Stimulated activated naive CD8-positive, alpha-beta T cell treated with anti-CD3 and anti-CD28 coated beads, Interleukin-15, Interleukin-2, amounts not matched to agents 100 ng/mL and 50 ng/mL, for 24 hours (primary cell): ENCODE data around the gene GRK5.
"Not testable (repeated sequence)": the region's sequence is repeated elsewhere in the genome, so short reads cannot be mapped to it uniquely, and the experiment has no call there.

Source experiments
- H3K27ac Mint-ChIP-seq: one replicate; pipeline ENCODE4 v1.8.0; 2021; ENCODE audit warnings: mild to moderate bottlenecking, mixed read lengths
- H3K27me3 Mint-ChIP-seq: one replicate; pipeline ENCODE4 v1.8.0; 2021; ENCODE audit warnings: mixed read lengths
- H3K36me3 Mint-ChIP-seq: one replicate; pipeline ENCODE4 v1.8.0; 2021; ENCODE audit warnings: low read depth, mixed read lengths
- H3K4me1 Mint-ChIP-seq: one replicate; pipeline ENCODE4 v1.8.0; 2021; ENCODE audit warnings: low read depth, mixed read lengths
- H3K4me3 Mint-ChIP-seq: one replicate; pipeline ENCODE4 v1.8.0; 2021; ENCODE audit warnings: mild to moderate bottlenecking, mixed read lengths
- H3K9me3 Mint-ChIP-seq: one replicate; pipeline ENCODE4 v1.8.0; 2021; ENCODE audit warnings: mixed read lengths

Gene GRK5

GRCh38 chr10:119452396-119452795, 245.0 kb downstream of the GRK5 start:
- Mint-ChIP-seq H3K27ac (no peak overlapping the region), H3K27me3 (no peaks in the 10 kb centered on the region), H3K4me1 (peaks cover 6% of the 10 kb centered on the region), H3K4me3 (no peak overlapping the region), H3K9me3 (no peaks in the 10 kb centered on the region), H3K36me3 (no peaks in the 10 kb centered on the region)

GRCh38 chr10:119453313-119453712, 245.9 kb downstream of the GRK5 start:
- Mint-ChIP-seq H3K27me3 (no peaks in the 10 kb centered on the region), H3K4me3 (no peak overlapping the region), H3K27ac (no peak overlapping the region), H3K36me3 (no peaks in the 10 kb centered on the region), H3K9me3 (no peaks in the 10 kb centered on the region), H3K4me1 (peaks cover 6% of the 10 kb centered on the region)

- peaks cover 6% of the 10 kb centered on the region for H3K4me1 Mint-ChIP-seq
- H3K36me3 Mint-ChIP-seq = no peaks in the 10 kb centered on the region
- no peak overlapping the region for H3K4me3 Mint-ChIP-seq
- H3K27ac Mint-ChIP-seq = no peak overlapping the region
- no peaks in the 10 kb centered on the region for H3K27me3 Mint-ChIP-seq
- no peaks in the 10 kb centered on the region for H3K9me3 Mint-ChIP-seq
Observed at GRCh38 chr10:119454316-119454715, 246.9 kb downstream of the GRK5 start.

- Mint-ChIP-seq H3K36me3 (no peaks in the 10 kb centered on the region), H3K27ac (no peak overlapping the region), H3K27me3 (no peaks in the 10 kb centered on the region), H3K4me3 (no peak overlapping the region), H3K9me3 (no peaks in the 10 kb centered on the region), H3K4me1 (peaks cover 6% of the 10 kb centered on the region)
Observed at GRCh38 chr10:119454990-119455389, 247.6 kb downstream of the GRK5 start.

GRCh38 chr10:119455609-119456434, 248.5 kb downstream of the GRK5 start:
- no peaks in the 10 kb centered on the region for H3K9me3 Mint-ChIP-seq
- H3K27ac Mint-ChIP-seq = no peak overlapping the region
- H3K4me3 Mint-ChIP-seq = no peak overlapping the region
- H3K4me1 Mint-ChIP-seq = peaks cover 6% of the 10 kb centered on the region
- H3K36me3 Mint-ChIP-seq = no peaks in the 10 kb centered on the region
- no peaks in the 10 kb centered on the region for H3K27me3 Mint-ChIP-seq

- H3K4me1 Mint-ChIP-seq = peaks cover 6% of the 10 kb centered on the region
- H3K27ac Mint-ChIP-seq = no peak overlapping the region
- H3K36me3 Mint-ChIP-seq = no peaks in the 10 kb centered on the region
- H3K4me3 Mint-ChIP-seq = no peak overlapping the region
- no peaks in the 10 kb centered on the region for H3K27me3 Mint-ChIP-seq
- H3K9me3 Mint-ChIP-seq = no peaks in the 10 kb centered on the region
Observed at GRCh38 chr10:119456435-119456810, 249.1 kb downstream of the GRK5 start.

GRCh38 chr10:119457966-119458766, 250.8 kb downstream of the GRK5 start:
- Mint-ChIP-seq H3K4me3 (no peak overlapping the region), H3K27ac (no peak overlapping the region), H3K36me3 (no peaks in the 10 kb centered on the region), H3K9me3 (no peaks in the 10 kb centered on the region), H3K4me1 (peaks cover 6% of the 10 kb centered on the region), H3K27me3 (no peaks in the 10 kb centered on the region)

- Mint-ChIP-seq H3K27me3 (no peaks in the 10 kb centered on the region), H3K4me3 (no peak overlapping the region), H3K4me1 (peaks cover 6% of the 10 kb centered on the region), H3K27ac (no peak overlapping the region), H3K9me3 (no peaks in the 10 kb centered on the region), H3K36me3 (no peaks in the 10 kb centered on the region)
Observed at GRCh38 chr10:119459681-119460340, 252.4 kb downstream of the GRK5 start.

GRCh38 chr10:119460369-119461195, 253.2 kb downstream of the GRK5 start:
- no peaks in the 10 kb centered on the region for H3K36me3 Mint-ChIP-seq
- no peaks in the 10 kb centered on the region for H3K9me3 Mint-ChIP-seq
- no peaks in the 10 kb centered on the region for H3K27me3 Mint-ChIP-seq
- no peak overlapping the region for H3K4me3 Mint-ChIP-seq
- H3K4me1 Mint-ChIP-seq = peaks cover 6% of the 10 kb centered on the region
- H3K27ac Mint-ChIP-seq = no peak overlapping the region

- no peaks in the 10 kb centered on the region for H3K36me3 Mint-ChIP-seq
- H3K4me1 Mint-ChIP-seq = peaks cover 8% of the 10 kb centered on the region
- H3K27me3 Mint-ChIP-seq = no peaks in the 10 kb centered on the region
- no peak overlapping the region for H3K4me3 Mint-ChIP-seq
- no peak overlapping the region for H3K27ac Mint-ChIP-seq
- no peaks in the 10 kb centered on the region for H3K9me3 Mint-ChIP-seq
Observed at GRCh38 chr10:119461380-119461779, 254.0 kb downstream of the GRK5 start.

GRCh38 chr10:119461923-119462322, 254.6 kb downstream of the GRK5 start:
- H3K36me3 Mint-ChIP-seq = no peaks in the 10 kb centered on the region
- H3K4me3 Mint-ChIP-seq = no peak overlapping the region
- peaks cover 14% of the 10 kb centered on the region for H3K4me1 Mint-ChIP-seq
- no peaks in the 10 kb centered on the region for H3K27me3 Mint-ChIP-seq
- no peaks in the 10 kb centered on the region for H3K9me3 Mint-ChIP-seq
- no peak overlapping the region for H3K27ac Mint-ChIP-seq

GRCh38 chr10:119462773-119463172, 255.4 kb downstream of the GRK5 start:
- peaks cover 15% of the 10 kb centered on the region for H3K4me1 Mint-ChIP-seq
- no peaks in the 10 kb centered on the region for H3K36me3 Mint-ChIP-seq
- no peak overlapping the region for H3K27ac Mint-ChIP-seq
- H3K9me3 Mint-ChIP-seq = no peaks in the 10 kb centered on the region
- no peaks in the 10 kb centered on the region for H3K27me3 Mint-ChIP-seq
- no peak overlapping the region for H3K4me3 Mint-ChIP-seq

GRCh38 chr10:119463195-119463594, 255.8 kb downstream of the GRK5 start:
- H3K9me3 Mint-ChIP-seq, H3K4me3 Mint-ChIP-seq, H3K27me3 Mint-ChIP-seq, H3K36me3 Mint-ChIP-seq, H3K27ac Mint-ChIP-seq: not testable (repeated sequence)
- peaks cover 15% of the 10 kb centered on the region for H3K4me1 Mint-ChIP-seq

GRCh38 chr10:119465085-119465484, 257.7 kb downstream of the GRK5 start:
- Mint-ChIP-seq H3K9me3 (no peaks in the 10 kb centered on the region), H3K27me3 (no peaks in the 10 kb centered on the region), H3K36me3 (no peaks in the 10 kb centered on the region), H3K4me3 (no peak overlapping the region), H3K27ac (no peak overlapping the region), H3K4me1 (peaks cover 15% of the 10 kb centered on the region)
